IPS DF 6.9 (cell line): ENCODE results near the gene ATP10B.
"Not testable (repeated sequence)": the region's sequence is repeated elsewhere in the genome, so short reads cannot be mapped to it uniquely, and the experiment has no call there.

Source experiments
- DNase-seq: peaks from one replicate; pipeline ENCODE4 v3.0.0-alpha.2; 2013; ENCODE audit warnings: low read depth, low spot score
- H3K27ac ChIP-seq: one replicate; pipeline ENCODE4 v1.5.1; 2013; ENCODE audit warnings: low read length, control low read depth
- H3K27me3 ChIP-seq: 2 replicates; pipeline ENCODE4 v1.6.1; 2013; ENCODE audit warnings: mild to moderate bottlenecking, low read length; ENCODE audit not compliant: control insufficient read depth, insufficient read depth
- H3K36me3 ChIP-seq: 2 replicates; pipeline ENCODE4 v1.6.1; 2013; ENCODE audit warnings: low read length; ENCODE audit not compliant: control insufficient read depth, insufficient read depth
- H3K4me1 ChIP-seq: 2 replicates; pipeline ENCODE4 v1.6.1; 2013; ENCODE audit warnings: low read length; ENCODE audit not compliant: control insufficient read depth, insufficient read depth
- H3K4me3 ChIP-seq: 2 replicates; pipeline ENCODE4 v1.5.1; 2013; ENCODE audit warnings: mild to moderate bottlenecking, low read length
- H3K9me3 ChIP-seq: 2 replicates; pipeline ENCODE4 v1.6.1; 2013; ENCODE audit warnings: low read length, inconsistent platforms; ENCODE audit not compliant: control insufficient read depth, insufficient read depth
- WGBS: extraction: QIAGEN DNeasy Blood & Tissue Kit; methylation state at CpG from one replicate; pipeline ENCODE4 v1.1.7; 2013; ENCODE audit warnings: mixed read lengths, missing lambda C conversion rate; ENCODE audit not compliant: insufficient read length, insufficient coverage; 5-methylcytosine and 5-hydroxymethylcytosine counted together

Gene ATP10B, protein sequence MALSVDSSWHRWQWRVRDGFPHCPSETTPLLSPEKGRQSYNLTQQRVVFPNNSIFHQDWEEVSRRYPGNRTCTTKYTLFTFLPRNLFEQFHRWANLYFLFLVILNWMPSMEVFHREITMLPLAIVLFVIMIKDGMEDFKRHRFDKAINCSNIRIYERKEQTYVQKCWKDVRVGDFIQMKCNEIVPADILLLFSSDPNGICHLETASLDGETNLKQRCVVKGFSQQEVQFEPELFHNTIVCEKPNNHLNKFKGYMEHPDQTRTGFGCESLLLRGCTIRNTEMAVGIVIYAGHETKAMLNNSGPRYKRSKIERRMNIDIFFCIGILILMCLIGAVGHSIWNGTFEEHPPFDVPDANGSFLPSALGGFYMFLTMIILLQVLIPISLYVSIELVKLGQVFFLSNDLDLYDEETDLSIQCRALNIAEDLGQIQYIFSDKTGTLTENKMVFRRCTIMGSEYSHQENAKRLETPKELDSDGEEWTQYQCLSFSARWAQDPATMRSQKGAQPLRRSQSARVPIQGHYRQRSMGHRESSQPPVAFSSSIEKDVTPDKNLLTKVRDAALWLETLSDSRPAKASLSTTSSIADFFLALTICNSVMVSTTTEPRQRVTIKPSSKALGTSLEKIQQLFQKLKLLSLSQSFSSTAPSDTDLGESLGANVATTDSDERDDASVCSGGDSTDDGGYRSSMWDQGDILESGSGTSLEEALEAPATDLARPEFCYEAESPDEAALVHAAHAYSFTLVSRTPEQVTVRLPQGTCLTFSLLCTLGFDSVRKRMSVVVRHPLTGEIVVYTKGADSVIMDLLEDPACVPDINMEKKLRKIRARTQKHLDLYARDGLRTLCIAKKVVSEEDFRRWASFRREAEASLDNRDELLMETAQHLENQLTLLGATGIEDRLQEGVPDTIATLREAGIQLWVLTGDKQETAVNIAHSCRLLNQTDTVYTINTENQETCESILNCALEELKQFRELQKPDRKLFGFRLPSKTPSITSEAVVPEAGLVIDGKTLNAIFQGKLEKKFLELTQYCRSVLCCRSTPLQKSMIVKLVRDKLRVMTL (N-terminal part only)

DNA sequence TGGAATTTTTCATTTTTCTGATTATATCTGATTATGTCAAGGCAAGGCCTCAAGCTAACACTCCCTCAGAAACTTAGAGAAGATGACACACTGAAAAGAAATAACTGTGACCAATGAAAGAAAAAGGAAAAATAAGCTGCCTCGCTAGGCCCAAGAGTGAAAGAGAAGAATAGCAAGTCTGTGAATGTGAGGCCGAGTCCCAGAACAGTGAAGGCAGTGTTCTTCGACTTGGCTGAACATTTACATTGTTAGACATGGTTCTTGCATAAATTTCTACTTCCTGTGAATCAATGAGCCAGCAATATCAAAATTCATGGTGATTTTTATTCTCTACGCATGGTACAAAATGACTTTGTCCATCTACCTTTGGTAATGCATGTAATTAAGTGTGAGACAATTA lies at the start of gene ATP10B:
TSS of gene ATP10B (minus strand) at position 163 of the 400 bp plus-strand sequence. CDS start 164,137 bp downstream, outside the sequence.
- Histone ChIP-seq H3K4me1 (no peaks in the 10 kb centered on the region), H3K27me3 (no peaks in the 10 kb centered on the region), H3K36me3 (no peaks in the 10 kb centered on the region), H3K4me3 (no peak within 1 kb of the TSS), H3K27ac (no peak within 1 kb of the TSS), H3K9me3 (no peaks in the 10 kb centered on the region)
- DNase-seq: no peak
- WGBS: no CpG with 5 or more reads among the region's 4 CpGs

DNA sequence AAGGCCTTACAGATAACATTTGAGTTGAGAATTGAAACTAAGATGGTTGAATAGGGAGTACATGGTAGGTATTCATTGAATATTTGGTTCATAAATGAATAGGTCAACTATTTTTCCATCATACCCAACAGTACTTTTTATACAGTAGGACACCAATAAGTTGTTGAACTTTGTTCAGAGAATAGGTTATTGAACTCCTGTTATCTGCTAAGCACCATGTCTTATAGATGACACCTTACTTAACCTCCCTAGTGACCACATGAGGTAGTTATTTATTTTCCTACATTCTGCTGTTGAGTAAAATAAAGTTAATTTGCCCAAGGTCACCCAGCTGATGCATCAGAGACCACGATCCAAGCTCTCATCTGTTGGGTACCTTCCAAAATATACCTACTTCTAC lies 49.6 kb upstream of the ATP10B start:
- no peak overlapping the region for H3K4me3 ChIP-seq
- no CpG with 5 or more reads among the region's 1 CpG for WGBS
- no peaks in the 10 kb centered on the region for H3K36me3 ChIP-seq
- no peak overlapping the region for H3K27ac ChIP-seq
- H3K9me3 ChIP-seq: no peaks in the 10 kb centered on the region
- no peaks in the 10 kb centered on the region for H3K4me1 ChIP-seq
- no peaks in the 10 kb centered on the region for H3K27me3 ChIP-seq
- DNase-seq: no peak

DNA sequence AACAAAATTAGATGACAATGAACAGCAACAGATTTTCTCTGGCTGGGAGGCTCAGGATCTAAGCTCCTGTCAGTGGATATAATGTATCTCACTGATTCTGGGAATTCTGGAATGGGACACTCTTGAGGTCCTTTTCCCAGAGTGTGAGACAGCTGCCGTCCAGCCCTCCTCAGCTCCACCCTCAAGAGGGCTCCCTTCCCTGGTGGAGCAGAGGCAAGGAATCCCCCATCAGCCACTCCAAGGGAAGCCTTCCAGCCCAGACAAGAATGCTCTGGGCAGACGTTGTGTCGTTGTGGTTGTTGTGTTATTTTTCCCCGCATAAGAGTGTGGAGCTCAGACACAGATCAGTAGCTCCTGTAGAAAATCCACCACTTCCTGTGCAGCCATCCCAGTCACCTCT lies 47.7 kb upstream of the ATP10B start:
- H3K36me3 ChIP-seq: no peaks in the 10 kb centered on the region
- no peak overlapping the region for H3K27ac ChIP-seq
- DNase-seq: no peak
- no peaks in the 10 kb centered on the region for H3K9me3 ChIP-seq
- no CpG with 5 or more reads among the region's 4 CpGs for WGBS
- no peaks in the 10 kb centered on the region for H3K4me1 ChIP-seq
- H3K27me3 ChIP-seq: no peaks in the 10 kb centered on the region
- no peak overlapping the region for H3K4me3 ChIP-seq

DNA sequence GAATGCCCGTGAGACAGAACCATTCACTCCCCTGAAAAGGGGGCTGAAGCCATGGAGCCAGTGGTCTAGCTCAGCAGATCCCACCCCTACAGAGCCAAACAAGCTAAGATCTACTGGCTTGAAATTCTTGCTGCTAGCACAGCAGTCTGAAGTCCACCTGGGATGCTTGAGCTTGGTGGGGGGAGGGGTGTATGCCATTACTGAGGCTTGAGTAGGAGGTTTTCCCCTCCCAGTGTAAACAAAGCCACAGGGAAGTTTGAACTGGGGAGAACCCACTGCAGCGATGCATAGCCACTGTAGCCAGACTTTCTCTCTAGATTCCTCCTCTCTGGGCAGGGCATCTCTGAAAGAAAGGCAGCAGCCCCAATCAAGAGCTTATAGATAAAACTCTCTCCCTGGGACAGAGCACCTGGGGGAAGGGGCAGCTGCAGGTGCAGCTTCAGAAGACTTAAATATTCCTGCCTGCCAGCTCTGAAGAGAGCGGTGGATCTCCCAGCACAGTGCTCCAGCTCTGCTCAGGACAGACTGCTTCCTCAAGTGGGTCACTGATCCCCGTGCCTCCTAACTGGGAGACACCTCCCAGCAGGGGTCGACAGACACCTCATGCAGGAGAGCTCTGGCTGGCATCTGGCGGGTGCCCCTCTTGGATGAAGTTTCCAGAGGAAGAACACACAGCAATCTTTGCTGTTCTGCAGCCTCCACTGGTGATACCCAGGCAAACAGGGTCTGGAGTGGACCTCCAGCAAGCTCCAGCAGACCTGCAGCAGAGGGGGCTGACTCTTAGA lies 41.4 kb upstream of the ATP10B start:
- no CpG with 5 or more reads among the region's 6 CpGs for WGBS

DNA sequence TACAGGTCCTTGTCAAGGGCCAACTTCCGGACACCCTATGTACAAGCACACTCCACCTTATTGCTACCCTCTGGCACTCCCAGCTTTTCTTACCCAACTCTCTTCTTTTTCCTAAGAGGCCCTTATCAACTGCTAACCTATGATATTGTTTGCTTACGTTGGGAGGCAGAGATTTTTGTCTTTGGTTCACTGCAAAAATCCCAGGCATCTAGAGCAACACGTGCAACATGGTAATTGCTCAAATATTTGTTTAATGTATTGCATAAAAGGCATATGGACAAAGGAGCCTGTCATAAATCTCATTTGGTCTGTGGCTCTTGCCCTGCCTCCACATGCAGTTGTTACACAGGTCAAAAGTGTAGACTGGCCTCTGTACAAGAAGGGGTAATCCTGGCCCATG lies 35.8 kb upstream of the ATP10B start:
- DNase-seq: no peak
- Histone ChIP-seq H3K27me3 (no peaks in the 10 kb centered on the region), H3K9me3 (no peaks in the 10 kb centered on the region), H3K4me3 (no peak overlapping the region), H3K4me1 (no peaks in the 10 kb centered on the region; the same call in 1 of the 2 replicates), H3K36me3 (no peaks in the 10 kb centered on the region), H3K27ac (no peak overlapping the region)
- no CpG with 5 or more reads among the region's 3 CpGs for WGBS

More for the DNA sequence above, 41.4 kb upstream of the ATP10B start:
- H3K36me3 ChIP-seq, DNase-seq, H3K27ac ChIP-seq, H3K4me1 ChIP-seq, H3K27me3 ChIP-seq, H3K9me3 ChIP-seq, H3K4me3 ChIP-seq: not testable (repeated sequence)

DNA sequence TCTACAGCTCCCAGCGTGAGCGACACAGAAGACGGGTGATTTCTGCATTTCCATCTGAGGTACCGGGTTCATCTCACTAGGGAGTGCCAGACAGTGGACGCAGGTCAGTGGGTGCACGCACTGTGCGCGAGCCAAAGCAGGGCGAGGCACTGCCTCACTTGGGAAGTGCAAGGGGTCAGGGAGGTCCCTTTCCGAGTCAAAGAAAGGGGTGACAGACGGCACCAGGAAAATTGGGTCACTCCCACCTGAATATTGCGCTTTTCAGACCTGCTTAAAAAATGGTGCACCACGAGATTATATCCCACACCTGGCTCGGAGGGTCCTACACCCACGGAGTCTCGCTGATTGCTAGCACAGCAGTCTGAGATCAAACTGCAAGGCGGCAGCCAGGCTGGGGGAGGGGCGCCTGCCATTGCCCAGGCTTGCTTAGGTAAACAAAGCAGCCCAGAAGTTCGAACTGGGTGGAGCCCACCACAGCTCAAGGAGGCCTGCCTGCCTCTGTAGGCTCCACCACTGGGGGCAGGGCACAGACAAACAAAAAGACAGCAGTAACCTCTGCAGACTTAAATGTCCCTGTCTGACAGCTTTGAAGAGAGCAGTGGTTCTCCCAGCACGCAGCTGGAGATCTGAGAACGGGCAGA lies 21.7 kb upstream of the ATP10B start:
- peak overlapping the region; percentile 25; the same call in 1 of the 2 replicates for H3K4me3 ChIP-seq
- not testable (repeated sequence) for H3K27ac ChIP-seq, H3K4me1 ChIP-seq, H3K9me3 ChIP-seq, H3K36me3 ChIP-seq, H3K27me3 ChIP-seq, DNase-seq
- WGBS: no CpG with 5 or more reads among the region's 21 CpGs

DNA sequence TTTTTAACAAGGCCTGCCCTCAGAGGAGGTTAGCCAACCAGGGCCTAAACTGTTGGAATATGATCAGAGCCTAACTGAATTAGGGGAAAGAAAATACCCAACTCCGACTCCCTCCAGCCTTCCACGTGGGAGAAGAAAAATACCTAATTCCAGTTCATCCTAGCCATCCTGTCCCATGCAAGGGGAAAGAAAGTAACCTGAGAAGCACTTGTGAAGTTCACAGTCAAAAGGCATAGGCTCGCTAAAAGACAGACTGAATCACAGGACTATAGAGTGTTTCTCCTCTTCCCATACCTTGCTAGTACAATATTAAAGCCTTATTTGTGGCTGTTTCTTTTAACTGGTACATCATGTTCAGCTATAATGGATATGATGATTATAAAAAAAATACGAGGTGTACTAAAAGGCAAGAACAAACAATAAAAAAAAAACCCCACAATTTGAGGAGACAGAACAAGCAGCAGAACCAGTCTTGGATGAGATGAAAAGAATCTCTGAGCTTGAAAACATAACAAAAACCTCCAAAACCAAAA lies 18.0 kb upstream of the ATP10B start:
- Histone ChIP-seq H3K27ac (no peak overlapping the region), H3K4me1 (no peaks in the 10 kb centered on the region), H3K9me3 (no peaks in the 10 kb centered on the region), H3K36me3 (no peaks in the 10 kb centered on the region), H3K27me3 (no peaks in the 10 kb centered on the region), H3K4me3 (no peak overlapping the region)
- WGBS: no CpG with 5 or more reads among the region's 4 CpGs
- no peak for DNase-seq

DNA sequence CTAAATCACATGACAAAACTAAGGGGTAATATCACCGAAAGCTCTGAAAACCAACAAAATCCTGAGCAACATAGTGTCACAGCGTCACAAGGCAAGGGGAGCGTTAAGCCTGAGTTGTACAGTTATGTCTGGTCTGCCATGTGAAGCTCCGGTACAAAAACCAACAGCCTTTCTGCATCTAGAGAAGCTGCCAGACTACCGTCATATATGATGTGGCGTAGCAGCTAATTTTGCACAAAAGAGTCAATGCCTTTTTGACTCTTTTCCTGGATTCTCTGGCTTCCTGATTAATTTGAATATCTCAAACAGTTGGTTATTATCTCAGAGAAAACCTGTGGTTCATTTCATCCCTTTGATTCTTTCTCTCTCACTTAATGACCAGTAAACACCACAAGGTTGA lies 16.0 kb upstream of the ATP10B start:
- Histone ChIP-seq H3K36me3 (no peaks in the 10 kb centered on the region), H3K9me3 (no peaks in the 10 kb centered on the region), H3K27me3 (no peaks in the 10 kb centered on the region), H3K27ac (no peak overlapping the region), H3K4me3 (no peak overlapping the region), H3K4me1 (no peaks in the 10 kb centered on the region)
- no peak for DNase-seq
- no CpG with 5 or more reads among the region's 6 CpGs for WGBS

DNA sequence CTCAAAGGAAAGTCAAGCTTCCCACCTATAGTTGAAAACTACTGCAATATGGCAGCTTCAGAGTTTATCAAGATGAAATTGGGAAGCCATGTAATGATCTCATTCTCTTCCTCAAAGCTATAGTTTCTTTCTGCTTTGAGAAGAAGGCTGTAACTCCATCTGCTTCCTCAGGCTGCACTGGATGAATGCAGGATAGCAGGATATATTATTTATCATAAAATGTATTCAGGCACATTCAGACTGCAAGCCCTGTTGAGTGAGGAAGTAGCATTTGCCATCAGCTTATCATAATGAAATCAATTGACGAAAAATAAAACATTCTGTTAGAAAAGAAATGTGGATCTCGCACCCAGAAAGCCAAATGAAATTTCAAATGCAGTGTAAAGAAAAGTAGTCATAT lies 560 bp downstream of the ATP10B start:
- Histone ChIP-seq H3K9me3 (no peaks in the 10 kb centered on the region), H3K27ac (no peak overlapping the region), H3K27me3 (no peaks in the 10 kb centered on the region), H3K4me3 (no peak overlapping the region), H3K4me1 (no peaks in the 10 kb centered on the region), H3K36me3 (no peaks in the 10 kb centered on the region)
- DNase-seq: no peak
- no CpG with 5 or more reads among the region's 2 CpGs for WGBS
